GM04503 (cell line): ENCODE data around the gene PSMD14.

ENCODE experiments used
- DNase-seq: peaks from one replicate; pipeline ENCODE4 v3.0.0-alpha.2; 2012; ENCODE audit warnings: low read depth

PSMD14 gene

GRCh38 chr2:161419638-161420190 is 111.5 kb downstream of the PSMD14 start:
- DNase-seq = no peak

GRCh38 chr2:161420406-161421074 is 112.3 kb downstream of the PSMD14 start:
- DNase-seq = no peak

- DNase-seq = no peak
Measured at GRCh38 chr2:161421686-161422085, 113.5 kb downstream of the PSMD14 start.

GRCh38 chr2:161422816-161423403 is 114.7 kb downstream of the PSMD14 start:
- no peak for DNase-seq

GRCh38 chr2:161423421-161424393 is 115.5 kb downstream of the PSMD14 start:
- no peak for DNase-seq

GRCh38 chr2:161424394-161424769 is 116.2 kb downstream of the PSMD14 start:
- no peak for DNase-seq

GRCh38 chr2:161424891-161425727 is 116.9 kb downstream of the PSMD14 start:
- DNase-seq = no peak

- DNase-seq = no peak
Measured at GRCh38 chr2:161425728-161426454, 117.7 kb downstream of the PSMD14 start.

- DNase-seq = no peak
Measured at GRCh38 chr2:161426455-161426921, 118.3 kb downstream of the PSMD14 start.

GRCh38 chr2:161426922-161427663 is 118.9 kb downstream of the PSMD14 start:
- DNase-seq = no peak

GRCh38 chr2:161427664-161428587 is 119.7 kb downstream of the PSMD14 start:
- no peak for DNase-seq

- DNase-seq = no peak
Measured at GRCh38 chr2:161430386-161430785, 122.2 kb downstream of the PSMD14 start.

GRCh38 chr2:161432107-161432506 is 123.9 kb downstream of the PSMD14 start:
- no peak for DNase-seq

- DNase-seq = no peak
Measured at GRCh38 chr2:161434118-161434517, 125.9 kb downstream of the PSMD14 start.

GRCh38 chr2:161436411-161436810 is 128.2 kb downstream of the PSMD14 start:
- peak; percentile 59 for DNase-seq

GRCh38 chr2:161438598-161438997 is 130.4 kb downstream of the PSMD14 start:
- no peak for DNase-seq

- DNase-seq = no peak
Measured at GRCh38 chr2:161445097-161445496, 136.9 kb downstream of the PSMD14 start.

GRCh38 chr2:161448431-161448830 is 140.2 kb downstream of the PSMD14 start:
- DNase-seq = no peak
